GM18861 (cell line): ENCODE data around the gene GAP43.
A peak's percentile ranks its signal among the peaks of the same experiment; 100 is the strongest.

Source experiments
- ATAC-seq: cut with Tn5 transposase; IDR thresholded peaks from one replicate; pipeline ENCODE4 v1.9.1; 2021; ENCODE audit not compliant: unreplicated experiment

Gene GAP43

GRCh38 chr3:115659253-115660220 is 36.2 kb downstream of the GAP43 start:
- no peak for ATAC-seq

- ATAC-seq, result no peak
Observed at GRCh38 chr3:115660646-115661337, 37.5 kb downstream of the GAP43 start.

- no peak for ATAC-seq
Observed at GRCh38 chr3:115662356-115662755, 39.0 kb downstream of the GAP43 start.

GRCh38 chr3:115663414-115663813 is 40.1 kb downstream of the GAP43 start:
- no peak for ATAC-seq

- no peak for ATAC-seq
Observed at GRCh38 chr3:115666081-115666480, 42.8 kb downstream of the GAP43 start.

GRCh38 chr3:115666920-115667737 is 43.8 kb downstream of the GAP43 start:
- peak; percentile 71 for ATAC-seq

GRCh38 chr3:115667738-115668065 is 44.4 kb downstream of the GAP43 start:
- ATAC-seq, result peak; percentile 28

GRCh38 chr3:115670911-115671310 is 47.6 kb downstream of the GAP43 start:
- ATAC-seq, result no peak

GRCh38 chr3:115671761-115672455 is 48.6 kb downstream of the GAP43 start:
- no peak for ATAC-seq

- no peak for ATAC-seq
Observed at GRCh38 chr3:115673881-115674280, 50.6 kb downstream of the GAP43 start.

GRCh38 chr3:115676336-115676735 is 53.0 kb downstream of the GAP43 start:
- ATAC-seq, result no peak

GRCh38 chr3:115680803-115681345 is 57.6 kb downstream of the GAP43 start:
- ATAC-seq, result no peak

GRCh38 chr3:115681736-115682135 is 58.4 kb downstream of the GAP43 start:
- no peak for ATAC-seq

- no peak for ATAC-seq
Observed at GRCh38 chr3:115683305-115683704, 60.0 kb downstream of the GAP43 start.

- ATAC-seq, result no peak
Observed at GRCh38 chr3:115683773-115684172, 60.5 kb downstream of the GAP43 start.

- ATAC-seq, result peak; percentile 89
Observed at GRCh38 chr3:115685097-115685496, 61.8 kb downstream of the GAP43 start.

- no peak for ATAC-seq
Observed at GRCh38 chr3:115687721-115688120, 64.4 kb downstream of the GAP43 start.

- no peak for ATAC-seq
Observed at GRCh38 chr3:115688418-115688817, 65.1 kb downstream of the GAP43 start.

- no peak for ATAC-seq
Observed at GRCh38 chr3:115689928-115690327, 66.6 kb downstream of the GAP43 start.

- no peak for ATAC-seq
Observed at GRCh38 chr3:115691964-115692363, 68.7 kb downstream of the GAP43 start.
